Smooth muscle cell (in vitro differentiated cells): ENCODE data around the gene IL10RA. TPM values are rescaled to one million over a fixed set of nuclear protein-coding genes. Genes with fewer than 3 reads are reported as not detected.
"Not testable (repeated sequence)": the region's sequence is repeated elsewhere in the genome, so short reads cannot be mapped to it uniquely, and the experiment has no call there.

Source experiments
- DNase-seq: peaks from one replicate; lab custom pipeline; 2025; ENCODE audit not compliant: unreplicated experiment; lab: John Stamatoyannopoulos, UW
- H2AFZ ChIP-seq: fragments of 200-600 bp; sonication (generic); 2 replicates; pipeline ENCODE4 v1.6.0; 2016; ENCODE audit warnings: antibody characterized with exemption, low read depth, mild to moderate bottlenecking
- H3F3A ChIP-seq: fragments of 200-600 bp; sonication (generic); 2 replicates; pipeline ENCODE4 v1.6.0; 2017; ENCODE audit warnings: antibody characterized with exemption, low read depth
- H3K27ac ChIP-seq: fragments of 200-600 bp; sonication (generic); 2 replicates; pipeline ENCODE4 v1.5.1; 2016; ENCODE audit warnings: low read depth, mild to moderate bottlenecking
- H3K27me3 ChIP-seq: fragments of 200-600 bp; sonication (generic); 2 replicates; pipeline ENCODE4 v1.6.1; 2016; ENCODE audit warnings: low read depth, mild to moderate bottlenecking
- H3K36me3 ChIP-seq: fragments of 200-600 bp; sonication (generic); 2 replicates; pipeline ENCODE4 v1.5.1; 2016; ENCODE audit warnings: low read depth
- H3K4me1 ChIP-seq: fragments of 200-600 bp; sonication (generic); 2 replicates; pipeline ENCODE4 v1.5.1; 2016; ENCODE audit warnings: low read depth
- H3K4me2 ChIP-seq: fragments of 200-600 bp; sonication (generic); 2 replicates; pipeline ENCODE4 v1.6.0; 2016; ENCODE audit warnings: mild to moderate bottlenecking
- H3K4me3 ChIP-seq: fragments of 200-600 bp; sonication (generic); 2 replicates; pipeline ENCODE4 v1.5.1; 2016; ENCODE audit warnings: mild to moderate bottlenecking
- H3K79me2 ChIP-seq: fragments of 200-600 bp; sonication (generic); 2 replicates; pipeline ENCODE4 v1.6.0; 2016; ENCODE audit warnings: low read depth, mild to moderate bottlenecking
- H3K9ac ChIP-seq: fragments of 200-600 bp; sonication (generic); 2 replicates; pipeline ENCODE4 v1.6.0; 2016; ENCODE audit warnings: low read depth
- H3K9me3 ChIP-seq: fragments of 200-600 bp; sonication (generic); replicated peaks from 2 replicates; pipeline ENCODE4 v1.5.1; 2016; ENCODE audit warnings: low read depth
- H4K20me1 ChIP-seq: fragments of 200-600 bp; sonication (generic); 2 replicates; pipeline ENCODE4 v1.6.0; 2016; ENCODE audit warnings: low read depth
- CTCF ChIP-seq: fragments of 200-600 bp; sonication (generic); IDR thresholded peaks from 2 replicates; pipeline ENCODE4 v1.5.1; 2017; ENCODE audit warnings: borderline replicate concordance, mild to moderate bottlenecking, antibody characterized with exemption; ENCODE audit not compliant: insufficient read depth, poor library complexity, severe bottlenecking
- WGBS: methylation state at CpG from one replicate; pipeline ENCODE4 v1.1.7; 2016; ENCODE audit warnings: low lambda C conversion rate; 5-methylcytosine and 5-hydroxymethylcytosine counted together
- polyA plus RNA-seq: library from polyadenylated mRNA; unstranded; fragments of >200 nt; fragmentation: Nextera tagmentation; extraction: Ambion mirVana; gene quantifications from 2 replicates; pipeline ENCODE4 v1.2.1, GENCODE V29; 2016
- total RNA-seq: library from RNA; depleted of rRNA; stranded (reverse); fragments of >200 nt; gene quantifications from 2 replicates; pipeline ENCODE4 v1.2.3, GENCODE V29; 2014

The IL10RA gene
- total and polyA plus RNA-seq, 2 experiments from 2014 or later = 0.07 to 0.18 TPM

- H3K9me3 ChIP-seq, H3K36me3 ChIP-seq, DNase-seq, H2AFZ ChIP-seq, H4K20me1 ChIP-seq, H3K27ac ChIP-seq, H3K27me3 ChIP-seq, H3F3A ChIP-seq, H3K4me1 ChIP-seq, H3K79me2 ChIP-seq, H3K4me3 ChIP-seq, H3K4me2 ChIP-seq, H3K9ac ChIP-seq: not testable (repeated sequence)
- 95% methylated on average over 29 of the region's 36 CpGs for WGBS
Measured at GRCh38 chr11:117978291-117978910, 7.8 kb upstream of the IL10RA start.

- no peak overlapping the region for H3K27ac ChIP-seq
- TF ChIP-seq CTCF = no peak
- no peak overlapping the region for H3K4me2 ChIP-seq
- H4K20me1 ChIP-seq = no peaks in the 10 kb centered on the region
- DNase-seq = no peak
- no peaks in the 10 kb centered on the region for H3F3A ChIP-seq
- no peak overlapping the region for H3K9ac ChIP-seq
- no peak overlapping the region for H3K4me3 ChIP-seq
- H3K4me1 ChIP-seq = no peaks in the 10 kb centered on the region
- WGBS = 68% methylated on average over 4 of the region's 4 CpGs
- H3K36me3 ChIP-seq = no peaks in the 10 kb centered on the region
- no peaks in the 10 kb centered on the region for H3K9me3 ChIP-seq
- H2AFZ ChIP-seq = no peak overlapping the region
- no peaks in the 10 kb centered on the region for H3K27me3 ChIP-seq
- no peaks in the 10 kb centered on the region for H3K79me2 ChIP-seq
Measured at GRCh38 chr11:117978991-117979390, 7.2 kb upstream of the IL10RA start.

GRCh38 chr11:117979481-117980211 lies 6.5 kb upstream of the IL10RA start:
- H3K4me1 ChIP-seq = no peaks in the 10 kb centered on the region
- no peak for TF ChIP-seq CTCF
- WGBS = 95% methylated on average over 7 of the region's 7 CpGs
- H3K9ac ChIP-seq = no peak overlapping the region
- H3K4me2 ChIP-seq = no peak overlapping the region
- H4K20me1 ChIP-seq = no peaks in the 10 kb centered on the region
- peaks cover under 1% of the 10 kb centered on the region for H3K27me3 ChIP-seq
- no peak overlapping the region for H2AFZ ChIP-seq
- H3K79me2 ChIP-seq = no peaks in the 10 kb centered on the region
- no peaks in the 10 kb centered on the region for H3K36me3 ChIP-seq
- H3K4me3 ChIP-seq = no peak overlapping the region
- H3K27ac ChIP-seq = no peak overlapping the region
- DNase-seq = no peak
- no peaks in the 10 kb centered on the region for H3F3A ChIP-seq
- H3K9me3 ChIP-seq = no peaks in the 10 kb centered on the region

GRCh38 chr11:117980280-117980679 lies 5.9 kb upstream of the IL10RA start:
- 30% methylated on average over 2 of the region's 2 CpGs for WGBS
- DNase-seq = no peak
- no peak overlapping the region for H3K9ac ChIP-seq
- H3K4me3 ChIP-seq = no peak overlapping the region
- no peak for TF ChIP-seq CTCF
- H3F3A ChIP-seq = no peaks in the 10 kb centered on the region
- H3K27me3 ChIP-seq = peaks cover 7% of the 10 kb centered on the region
- H3K36me3 ChIP-seq = no peaks in the 10 kb centered on the region
- no peak overlapping the region for H2AFZ ChIP-seq
- H4K20me1 ChIP-seq = no peaks in the 10 kb centered on the region
- H3K27ac ChIP-seq = no peak overlapping the region
- H3K9me3 ChIP-seq = no peaks in the 10 kb centered on the region
- no peak overlapping the region for H3K4me2 ChIP-seq
- H3K79me2 ChIP-seq = no peaks in the 10 kb centered on the region
- H3K4me1 ChIP-seq = no peaks in the 10 kb centered on the region
